Hepatocyte (in vitro differentiated cells): ENCODE measurements around the gene LCE7A. TPM values are rescaled to one million over a fixed set of nuclear protein-coding genes. Genes with fewer than 3 reads are reported as not detected.

Source experiments
- DNase-seq: peaks from one replicate; pipeline ENCODE4 v3.0.0-alpha.2; 2016; ENCODE audit warnings: low spot score
- H2AFZ ChIP-seq: fragments of 200-600 bp; sonication (generic); 2 replicates; pipeline ENCODE4 v1.6.0; 2016; ENCODE audit warnings: antibody characterized with exemption, mild to moderate bottlenecking
- H3K27ac ChIP-seq: fragments of 200-600 bp; sonication (generic); 2 replicates; pipeline ENCODE4 v1.5.1; 2016; ENCODE audit warnings: mild to moderate bottlenecking
- H3K27me3 ChIP-seq: fragments of 200-600 bp; sonication (generic); 2 replicates; pipeline ENCODE4 v1.6.1; 2016
- H3K36me3 ChIP-seq: fragments of 200-600 bp; sonication (generic); replicated peaks from 2 replicates; pipeline ENCODE4 v1.5.1; 2016; ENCODE audit warnings: low read depth; ENCODE audit not compliant: insufficient read depth
- H3K4me1 ChIP-seq: fragments of 200-600 bp; sonication (generic); 2 replicates; pipeline ENCODE4 v1.5.1; 2016; ENCODE audit warnings: mild to moderate bottlenecking, moderate library complexity; ENCODE audit not compliant: insufficient read depth
- H3K4me2 ChIP-seq: fragments of 200-600 bp; sonication (generic); 2 replicates; pipeline ENCODE4 v1.6.0; 2016
- H3K4me3 ChIP-seq: fragments of 200-600 bp; sonication (generic); 2 replicates; pipeline ENCODE4 v1.5.1; 2016; ENCODE audit warnings: mild to moderate bottlenecking
- H3K79me2 ChIP-seq: fragments of 200-600 bp; sonication (generic); 2 replicates; pipeline ENCODE4 v1.6.0; 2017; ENCODE audit warnings: mild to moderate bottlenecking
- H3K9me2 ChIP-seq: fragments of 200-600 bp; sonication (generic); replicated peaks from 2 replicates; pipeline ENCODE4 v1.6.0; 2017; ENCODE audit warnings: mild to moderate bottlenecking; ENCODE audit not compliant: insufficient read depth
- H3K9me3 ChIP-seq: fragments of 200-600 bp; sonication (generic); 2 replicates; pipeline ENCODE4 v1.5.1; 2016; ENCODE audit warnings: low read depth, mild to moderate bottlenecking
- H4K20me1 ChIP-seq: fragments of 200-600 bp; sonication (generic); 2 replicates; pipeline ENCODE4 v1.6.0; 2016; ENCODE audit warnings: mild to moderate bottlenecking; ENCODE audit not compliant: insufficient read depth, poor library complexity, severe bottlenecking
- CTCF ChIP-seq: fragments of 200-600 bp; sonication (generic); IDR thresholded peaks from 2 replicates; pipeline ENCODE4 v1.5.1; 2016; ENCODE audit warnings: antibody characterized with exemption, mild to moderate bottlenecking; ENCODE audit not compliant: poor library complexity
- EZH2 ChIP-seq: fragments of 200-600 bp; sonication (generic); IDR thresholded peaks from 2 replicates; pipeline ENCODE4 v1.6.1; 2016; ENCODE audit warnings: antibody characterized with exemption, mild to moderate bottlenecking, borderline replicate concordance
- EZH2phosphoT487 ChIP-seq: fragments of 200-600 bp; sonication (generic); IDR thresholded peaks from one replicate; pipeline ENCODE4 v1.6.1; 2018; ENCODE audit warnings: antibody characterized with exemption, mild to moderate bottlenecking, low read depth, moderate library complexity; ENCODE audit not compliant: unreplicated experiment, severe bottlenecking
- WGBS: methylation state at CpG from one replicate; pipeline ENCODE4 v1.1.6; 2016; ENCODE audit warnings: low lambda C conversion rate; ENCODE audit errors: missing lambda C conversion rate; 5-methylcytosine and 5-hydroxymethylcytosine counted together
- polyA plus RNA-seq: library from polyadenylated mRNA; unstranded; fragments of >200 nt; fragmentation: Nextera tagmentation; extraction: Ambion mirVana; gene quantifications from 2 replicates; pipeline ENCODE4 v1.2.1, GENCODE V29; 2016
- total RNA-seq: library from RNA; depleted of rRNA; stranded (reverse); fragments of >200 nt; gene quantifications from 2 replicates; pipeline ENCODE4 v1.2.3, GENCODE V29; 2014

Gene LCE7A
- total and polyA plus RNA-seq, 2 experiments from 2014 or later, result not detected

- Histone ChIP-seq H3K4me1 (no peaks in the 10 kb centered on the region), H3K4me3 (no peak overlapping the region), H4K20me1 (no peaks in the 10 kb centered on the region), H2AFZ (no peak overlapping the region), H3K4me2 (no peak overlapping the region), H3K27ac (no peak overlapping the region), H3K9me3 (no peaks in the 10 kb centered on the region), H3K27me3 (no peaks in the 10 kb centered on the region), H3K36me3 (no peaks in the 10 kb centered on the region), H3K79me2 (no peaks in the 10 kb centered on the region), H3K9me2 (no peaks in the 10 kb centered on the region)
- DNase-seq, result no peak
- TF ChIP-seq EZH2phosphoT487, result no peak
- no peak for TF ChIP-seq CTCF
- no peak for TF ChIP-seq EZH2
These were observed 19.9 kb downstream of the LCE7A start for GRCh38 chr1:152879559-152880198.

- no peak for DNase-seq
- Histone ChIP-seq H3K9me3 (no peaks in the 10 kb centered on the region), H4K20me1 (no peaks in the 10 kb centered on the region), H3K4me3 (no peak overlapping the region), H3K4me2 (no peak overlapping the region), H3K9me2 (no peaks in the 10 kb centered on the region), H3K79me2 (no peaks in the 10 kb centered on the region), H3K36me3 (no peaks in the 10 kb centered on the region), H3K27me3 (no peaks in the 10 kb centered on the region), H2AFZ (no peak overlapping the region), H3K27ac (no peak overlapping the region), H3K4me1 (no peaks in the 10 kb centered on the region)
- TF ChIP-seq EZH2phosphoT487 (no peak), CTCF (no peak), EZH2 (no peak)
- 83% methylated on average over 4 of the region's 4 CpGs for WGBS
These were observed 20.5 kb downstream of the LCE7A start for GRCh38 chr1:152880316-152880715.

GRCh38 chr1:152880907-152881306, 21.1 kb downstream of the LCE7A start:
- Histone ChIP-seq H3K79me2 (no peaks in the 10 kb centered on the region), H3K27ac (no peak overlapping the region), H2AFZ (no peak overlapping the region), H3K4me1 (no peaks in the 10 kb centered on the region), H3K9me3 (no peaks in the 10 kb centered on the region), H3K36me3 (no peaks in the 10 kb centered on the region), H3K9me2 (no peaks in the 10 kb centered on the region), H4K20me1 (no peaks in the 10 kb centered on the region), H3K27me3 (no peaks in the 10 kb centered on the region), H3K4me2 (no peak overlapping the region), H3K4me3 (no peak overlapping the region)
- TF ChIP-seq CTCF (no peak), EZH2phosphoT487 (no peak), EZH2 (no peak)
- no peak for DNase-seq
- WGBS, result 62% methylated on average over 5 of the region's 5 CpGs

GRCh38 chr1:152884085-152884484, 24.3 kb downstream of the LCE7A start:
- Histone ChIP-seq H3K27me3 (no peaks in the 10 kb centered on the region), H3K79me2 (no peaks in the 10 kb centered on the region), H4K20me1 (no peaks in the 10 kb centered on the region), H3K4me2 (no peak overlapping the region), H3K4me3 (no peak overlapping the region), H3K9me2 (no peaks in the 10 kb centered on the region), H3K4me1 (no peaks in the 10 kb centered on the region), H3K36me3 (no peaks in the 10 kb centered on the region), H3K27ac (no peak overlapping the region), H2AFZ (no peak overlapping the region), H3K9me3 (no peaks in the 10 kb centered on the region)
- TF ChIP-seq EZH2 (no peak), CTCF (no peak)
- no peak for DNase-seq
